Neural cell (in vitro differentiated cells): Measurements from ENCODE around the gene HLA-DOA. TPM values are rescaled to one million over a fixed set of nuclear protein-coding genes. Genes with fewer than 3 reads are reported as not detected.

Experiments used
- H2AFZ ChIP-seq: fragments of 200-600, 300-800 bp; sonication (generic), shearing (Covaris generic); 2 replicates; pipeline ENCODE4 v1.6.0; 2014; ENCODE audit warnings: low read depth, mild to moderate bottlenecking, antibody characterized with exemption, low read length, moderate library complexity
- H3F3A ChIP-seq: fragments of 200-600 bp; shearing (Covaris generic); 2 replicates; pipeline ENCODE4 v1.6.1; 2016; ENCODE audit warnings: mild to moderate bottlenecking, moderate library complexity, mixed read lengths, antibody characterized with exemption, low read length; ENCODE audit not compliant: insufficient read depth, poor library complexity, severe bottlenecking
- H3K27ac ChIP-seq: fragments of 200-600, 300-800 bp; sonication (generic), shearing (Covaris generic); 2 replicates; pipeline ENCODE4 v1.5.1; 2014; ENCODE audit warnings: mild to moderate bottlenecking, low read length, moderate library complexity
- H3K27me3 ChIP-seq: fragments of 300-800, 200-600 bp; sonication (generic), shearing (Covaris generic); 2 replicates; pipeline ENCODE4 v1.6.0; 2014; ENCODE audit warnings: mild to moderate bottlenecking, low read depth, low read length, moderate library complexity; ENCODE audit not compliant: insufficient read depth
- H3K36me3 ChIP-seq: fragments of 300-800, 200-600 bp; sonication (generic), shearing (Covaris generic); 2 replicates; pipeline ENCODE4 v1.5.1; 2014; ENCODE audit warnings: mild to moderate bottlenecking, antibody characterized with exemption, low read length, moderate library complexity; ENCODE audit not compliant: insufficient read depth
- H3K4me2 ChIP-seq: fragments of 300-800, 200-600 bp; sonication (generic), shearing (Covaris generic); 2 replicates; pipeline ENCODE4 v1.6.0; 2014; ENCODE audit warnings: mild to moderate bottlenecking, low read length
- H3K4me3 ChIP-seq: fragments of 300-800, 200-600 bp; sonication (generic), shearing (Covaris generic); 2 replicates; pipeline ENCODE4 v1.5.1; 2014; ENCODE audit warnings: mild to moderate bottlenecking, low read length, moderate library complexity
- H3K79me2 ChIP-seq: fragments of 200-600 bp; shearing (Covaris generic); replicated peaks from 2 replicates; pipeline ENCODE4 v1.6.0; 2014; ENCODE audit warnings: mild to moderate bottlenecking, low read length, moderate library complexity; ENCODE audit not compliant: insufficient read depth
- H3K9ac ChIP-seq: fragments of 300-800, 200-600 bp; sonication (generic), shearing (Covaris generic); 2 replicates; pipeline ENCODE4 v1.6.1; 2016; ENCODE audit warnings: mild to moderate bottlenecking, low read length, mixed read lengths
- H3K9me2 ChIP-seq: fragments of 200-600 bp; shearing (Covaris generic); 2 replicates; pipeline ENCODE4 v1.6.1; 2016; ENCODE audit warnings: mild to moderate bottlenecking, low read length, mixed read lengths; ENCODE audit not compliant: insufficient read depth
- H3K9me3 ChIP-seq: fragments of 200-600, 300-800 bp; sonication (generic), shearing (Covaris generic); 2 replicates; pipeline ENCODE4 v1.6.1; 2016; ENCODE audit warnings: mild to moderate bottlenecking, mixed run types, low read length, moderate library complexity, mixed read lengths
- H4K20me1 ChIP-seq: fragments of 200-600 bp; shearing (Covaris generic); 2 replicates; pipeline ENCODE4 v1.6.1; 2016; ENCODE audit warnings: mild to moderate bottlenecking, mixed run types; ENCODE audit not compliant: insufficient read depth
- CTCF ChIP-seq: fragments of 450-650 bp; IDR thresholded peaks from 2 replicates; pipeline ENCODE4 v1.5.1; 2014; ENCODE audit warnings: antibody characterized with exemption, mild to moderate bottlenecking, moderate library complexity; ENCODE audit not compliant: poor library complexity, severe bottlenecking
- EP300 ChIP-seq: fragments of 450-650 bp; conservative IDR thresholded peaks from 2 replicates; pipeline ENCODE4 v1.6.1; 2014; ENCODE audit warnings: antibody characterized with exemption, mild to moderate bottlenecking, moderate library complexity; ENCODE audit not compliant: poor library complexity, severe bottlenecking
- EZH2 ChIP-seq: fragments of 200-600, 300-800 bp; shearing (Covaris generic), sonication (generic); IDR thresholded peaks from 2 replicates; pipeline ENCODE4 v1.6.1; 2014; ENCODE audit warnings: antibody characterized with exemption, low read length, borderline replicate concordance, mild to moderate bottlenecking; ENCODE audit not compliant: insufficient read depth, poor library complexity, severe bottlenecking
- MXI1 ChIP-seq: fragments of 450-650 bp; conservative IDR thresholded peaks from 2 replicates; pipeline ENCODE4 v1.6.1; 2014; ENCODE audit warnings: antibody characterized with exemption, mild to moderate bottlenecking; ENCODE audit not compliant: poor library complexity, severe bottlenecking
- POLR2AphosphoS5 ChIP-seq: IDR thresholded peaks from 2 replicates; pipeline ENCODE4 v1.6.1; 2012
- RAD21 ChIP-seq: fragments of 450-650 bp; conservative IDR thresholded peaks from 2 replicates; pipeline ENCODE4 v1.6.1; 2014; ENCODE audit warnings: antibody characterized with exemption, mild to moderate bottlenecking, moderate library complexity
- REST ChIP-seq: IDR thresholded peaks from 2 replicates; pipeline ENCODE4 v1.6.1; 2012; ENCODE audit warnings: borderline replicate concordance
- SMC3 ChIP-seq: fragments of 450-650 bp; conservative IDR thresholded peaks from 2 replicates; pipeline ENCODE4 v1.6.1; 2014; ENCODE audit warnings: antibody characterized with exemption, mild to moderate bottlenecking, moderate library complexity; ENCODE audit not compliant: poor library complexity
- TAF1 ChIP-seq: IDR thresholded peaks from 2 replicates; pipeline ENCODE4 v1.6.1; 2012; ENCODE audit warnings: low read depth
- polyA plus RNA-seq: library from polyadenylated mRNA; depleted of rRNA; stranded (reverse); fragments of >200 nt; gene quantifications from 2 replicates; pipeline ENCODE4 v1.2.3, GENCODE V29; 2014

Gene HLA-DOA
- polyA plus RNA-seq, 1 donor from 2014 or later: 0.07 TPM

- Histone ChIP-seq H4K20me1 (peaks cover 62% of the 10 kb centered on the region), H3K9me2 (no peaks in the 10 kb centered on the region), H3K4me2 (no peak overlapping the region), H3K4me3 (peak overlapping the region; percentile 97), H2AFZ (no peak overlapping the region), H3K27me3 (no peaks in the 10 kb centered on the region), H3K9ac (no peak overlapping the region), H3K79me2 (peaks cover 65% of the 10 kb centered on the region), H3F3A (peaks cover 4% of the 10 kb centered on the region), H3K27ac (no peak overlapping the region), H3K9me3 (no peaks in the 10 kb centered on the region), H3K36me3 (peaks cover 27% of the 10 kb centered on the region)
- no peak for TF ChIP-seq POLR2AphosphoS5
- TF ChIP-seq TAF1: no peak
- TF ChIP-seq CTCF: no peak
- TF ChIP-seq RAD21: no peak
- TF ChIP-seq EP300: no peak
- no peak for TF ChIP-seq EZH2
- no peak for TF ChIP-seq SMC3
- no peak for TF ChIP-seq MXI1
- TF ChIP-seq REST: no peak
Observed at GRCh38 chr6:32977272-32977952, 32.0 kb downstream of the HLA-DOA start.

- Histone ChIP-seq H2AFZ (no peak overlapping the region), H3F3A (peaks cover 4% of the 10 kb centered on the region), H3K27ac (no peak overlapping the region), H3K27me3 (no peaks in the 10 kb centered on the region), H3K4me3 (peak overlapping the region; percentile 97), H3K9ac (no peak overlapping the region), H4K20me1 (peaks cover 66% of the 10 kb centered on the region), H3K9me2 (no peaks in the 10 kb centered on the region), H3K4me2 (no peak overlapping the region), H3K9me3 (no peaks in the 10 kb centered on the region), H3K36me3 (peaks cover 27% of the 10 kb centered on the region), H3K79me2 (peaks cover 69% of the 10 kb centered on the region)
- TF ChIP-seq SMC3 (no peak), POLR2AphosphoS5 (no peak), TAF1 (no peak), EZH2 (no peak), RAD21 (no peak), CTCF (no peak), EP300 (no peak), MXI1 (no peak), REST (no peak)
Observed at GRCh38 chr6:32976334-32977069, 32.9 kb downstream of the HLA-DOA start.
